IPS-20b (cell line): ENCODE results near the gene LAGE3.

Experiments
- H3K27ac ChIP-seq: one replicate; pipeline ENCODE4 v1.5.1; 2013; ENCODE audit warnings: low read length
- H3K27me3 ChIP-seq: 2 replicates; pipeline ENCODE4 v1.6.1; 2013; ENCODE audit warnings: mild to moderate bottlenecking, low read length, inconsistent platforms; ENCODE audit not compliant: insufficient read depth
- H3K36me3 ChIP-seq: 2 replicates; pipeline ENCODE4 v1.6.1; 2013; ENCODE audit warnings: low read depth, mild to moderate bottlenecking, inconsistent platforms, low read length, moderate library complexity; ENCODE audit not compliant: insufficient read depth
- H3K4me1 ChIP-seq: 2 replicates; pipeline ENCODE4 v1.6.1; 2013; ENCODE audit warnings: mild to moderate bottlenecking, control low read depth, inconsistent platforms, low read length, moderate library complexity; ENCODE audit not compliant: insufficient read depth
- H3K4me3 ChIP-seq: 2 replicates; pipeline ENCODE4 v1.5.1; 2013; ENCODE audit warnings: mild to moderate bottlenecking, low read length, inconsistent platforms
- H3K9ac ChIP-seq: 2 replicates; pipeline ENCODE4 v1.6.1; 2013; ENCODE audit warnings: low read depth, mild to moderate bottlenecking, inconsistent platforms, low read length, moderate library complexity
- H3K9me3 ChIP-seq: 2 replicates; pipeline ENCODE4 v1.6.1; 2013; ENCODE audit warnings: mild to moderate bottlenecking, low read depth, low read length, inconsistent platforms; ENCODE audit not compliant: insufficient read depth

Gene LAGE3

GRCh38 chrX:154484255-154485149 is 5.4 kb upstream of the LAGE3 start:
- no peak overlapping the region for H3K9ac ChIP-seq
- H3K27ac ChIP-seq: no peak overlapping the region
- H3K9me3 ChIP-seq: no peaks in the 10 kb centered on the region
- no peaks in the 10 kb centered on the region for H3K4me1 ChIP-seq
- peaks cover 3% of the 10 kb centered on the region; the same call in 1 of the 2 replicates for H3K27me3 ChIP-seq
- no peaks in the 10 kb centered on the region for H3K36me3 ChIP-seq
- no peak overlapping the region for H3K4me3 ChIP-seq

DNA sequence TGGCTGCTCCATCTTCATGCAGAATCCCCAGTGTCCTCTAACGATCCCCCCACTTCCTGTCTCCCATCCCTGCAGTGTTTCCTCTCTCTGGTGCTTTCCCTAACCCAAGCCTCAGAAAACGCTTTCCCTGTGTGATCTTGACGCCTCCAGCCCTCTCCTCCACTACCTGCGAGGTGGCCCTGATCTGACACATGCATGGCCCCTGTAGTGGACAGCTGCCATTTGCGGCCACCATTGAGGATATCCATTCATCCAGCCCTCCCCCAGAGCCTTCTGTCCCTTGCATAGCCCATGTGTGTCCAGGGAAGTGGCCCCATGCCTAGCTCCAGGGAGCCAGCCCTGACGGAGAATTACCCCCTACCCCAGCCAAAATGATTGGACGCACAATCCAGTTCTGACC is 4.2 kb upstream of the LAGE3 start:
- no peaks in the 10 kb centered on the region for H3K9me3 ChIP-seq

DNA sequence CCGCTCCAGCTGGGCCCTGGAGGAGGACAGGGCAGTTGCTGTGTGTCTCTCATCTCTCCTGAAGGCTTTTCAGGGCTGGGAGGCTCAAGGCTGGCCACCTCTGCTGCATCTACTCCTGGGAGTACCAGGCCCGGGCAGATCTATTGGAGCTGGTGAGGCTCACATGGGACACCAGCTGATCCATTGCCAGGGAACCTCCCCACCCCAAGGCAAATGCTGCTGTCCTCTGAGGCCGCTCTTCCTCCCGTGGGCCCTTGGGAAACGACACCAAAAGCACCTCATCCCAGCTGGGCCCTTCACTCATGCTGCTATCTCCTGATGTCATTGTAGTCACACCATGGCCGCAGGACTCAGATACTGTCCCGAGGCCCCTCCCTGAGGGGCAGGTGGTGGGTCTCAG is 3.7 kb upstream of the LAGE3 start:
- no peak overlapping the region for H3K4me3 ChIP-seq
- no peak overlapping the region for H3K9ac ChIP-seq
- H3K4me1 ChIP-seq: no peaks in the 10 kb centered on the region

More for the DNA sequence above, 4.2 kb upstream of the LAGE3 start:
- H3K4me3 ChIP-seq: no peak overlapping the region
- no peaks in the 10 kb centered on the region for H3K4me1 ChIP-seq
- no peaks in the 10 kb centered on the region; the same call in 1 of the 2 replicates for H3K27me3 ChIP-seq
- H3K36me3 ChIP-seq: no peaks in the 10 kb centered on the region
- no peak overlapping the region for H3K9ac ChIP-seq
- no peak overlapping the region for H3K27ac ChIP-seq

DNA sequence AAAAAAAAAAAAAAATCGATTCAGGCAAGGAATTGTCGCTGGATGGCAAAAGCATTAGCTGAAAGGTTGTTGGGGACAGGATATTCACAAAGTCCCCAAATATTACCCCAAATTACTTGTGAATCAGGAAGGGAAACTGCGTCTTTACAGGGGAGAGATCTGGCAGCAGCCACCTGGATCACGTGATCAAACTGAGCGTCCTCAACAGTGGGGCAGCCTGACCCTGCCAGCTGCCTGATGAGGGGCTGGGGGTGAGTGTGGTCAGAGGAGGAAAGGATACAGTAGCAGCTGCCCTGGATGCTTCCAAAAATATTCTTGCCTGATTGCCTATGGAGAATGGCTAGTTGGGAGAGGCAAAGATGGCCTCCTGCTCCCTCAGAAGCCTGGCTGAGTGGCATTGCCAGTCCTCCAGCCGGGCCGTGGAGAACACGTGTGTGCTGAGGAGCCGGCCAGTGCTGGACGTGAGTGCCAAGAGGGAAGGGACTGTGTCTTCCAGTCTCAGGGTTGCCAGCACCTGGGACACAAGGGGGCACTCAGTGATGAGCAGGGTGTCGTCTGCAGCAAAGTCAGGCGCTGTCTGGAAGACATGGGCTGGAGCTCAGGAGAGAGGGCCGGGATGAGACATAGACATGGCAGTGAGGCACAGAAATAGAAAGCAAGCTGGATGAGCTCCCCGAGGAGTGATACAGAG is 3.0 kb upstream of the LAGE3 start:
- Histone ChIP-seq H3K9ac (no peak overlapping the region), H3K4me3 (no peak overlapping the region), H3K27me3 (no peaks in the 10 kb centered on the region; the same call in 1 of the 2 replicates), H3K4me1 (no peaks in the 10 kb centered on the region), H3K9me3 (no peaks in the 10 kb centered on the region), H3K27ac (no peak overlapping the region), H3K36me3 (no peaks in the 10 kb centered on the region)

More for the DNA sequence above, 3.7 kb upstream of the LAGE3 start:
- H3K27me3 ChIP-seq: no peaks in the 10 kb centered on the region; the same call in 1 of the 2 replicates
- no peaks in the 10 kb centered on the region for H3K36me3 ChIP-seq
- H3K9me3 ChIP-seq: no peaks in the 10 kb centered on the region
- no peak overlapping the region for H3K27ac ChIP-seq

DNA sequence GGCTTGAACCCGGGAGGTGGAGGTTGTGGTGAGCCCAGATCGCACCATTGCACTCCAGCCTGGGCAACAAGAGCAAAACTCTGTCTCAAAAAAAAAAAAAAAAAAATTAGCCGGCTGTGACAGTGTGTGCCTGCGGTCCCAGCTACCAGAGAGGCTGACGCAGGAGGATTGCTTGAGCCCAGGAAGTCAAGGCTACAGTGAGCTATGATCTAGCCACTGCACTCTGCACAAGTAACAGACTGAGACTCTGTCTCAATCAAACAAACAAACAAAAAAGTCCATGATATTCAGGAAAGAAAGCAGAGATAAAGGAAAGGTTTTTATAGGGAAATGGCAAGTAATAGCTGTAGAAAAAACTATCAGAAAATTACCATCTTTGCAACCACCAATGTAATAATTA is 2.1 kb upstream of the LAGE3 start:
- no peak overlapping the region for H3K9ac ChIP-seq
- H3K27ac ChIP-seq: no peak overlapping the region
- H3K9me3 ChIP-seq: no peaks in the 10 kb centered on the region
- H3K27me3 ChIP-seq: no peaks in the 10 kb centered on the region; the same call in 1 of the 2 replicates
- H3K36me3 ChIP-seq: no peaks in the 10 kb centered on the region
- H3K4me1 ChIP-seq: no peaks in the 10 kb centered on the region
- H3K4me3 ChIP-seq: no peak overlapping the region

DNA sequence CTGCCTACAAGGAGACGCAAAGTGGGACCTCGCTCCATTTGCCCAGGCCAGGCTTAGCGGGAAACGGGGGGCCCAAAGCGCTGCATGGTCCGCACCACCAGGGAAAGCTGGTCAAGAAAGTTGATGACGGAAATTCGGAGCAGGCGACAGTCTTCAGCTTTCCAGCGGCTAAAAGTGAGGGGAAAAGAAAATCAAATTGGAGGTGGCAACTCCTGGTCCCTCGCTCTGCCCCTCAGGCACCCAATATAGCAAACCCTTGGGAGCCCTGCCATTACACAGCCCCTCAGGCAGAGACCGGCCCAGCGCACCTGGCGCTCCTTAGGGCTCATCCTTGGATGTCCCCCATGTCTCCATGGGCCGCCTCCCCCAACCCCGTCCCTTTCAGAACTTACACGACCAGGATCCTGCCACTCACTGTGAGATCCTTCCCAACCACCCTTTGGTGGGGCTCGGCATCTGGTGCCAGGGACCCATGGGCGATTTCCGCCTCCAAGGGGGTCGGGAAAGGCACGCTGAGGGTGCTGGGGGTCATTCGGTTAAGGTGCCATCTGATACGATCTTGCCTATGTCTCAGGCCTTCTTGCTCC is 1.1 kb downstream of the LAGE3 start:
- H3K4me3 ChIP-seq: peak overlapping the region; percentile 60
- no peaks in the 10 kb centered on the region for H3K4me1 ChIP-seq
- no peaks in the 10 kb centered on the region for H3K9me3 ChIP-seq
- H3K27ac ChIP-seq: no peak overlapping the region
- H3K36me3 ChIP-seq: no peaks in the 10 kb centered on the region
- H3K9ac ChIP-seq: no peak overlapping the region
- H3K27me3 ChIP-seq: no peaks in the 10 kb centered on the region; the same call in 1 of the 2 replicates

DNA sequence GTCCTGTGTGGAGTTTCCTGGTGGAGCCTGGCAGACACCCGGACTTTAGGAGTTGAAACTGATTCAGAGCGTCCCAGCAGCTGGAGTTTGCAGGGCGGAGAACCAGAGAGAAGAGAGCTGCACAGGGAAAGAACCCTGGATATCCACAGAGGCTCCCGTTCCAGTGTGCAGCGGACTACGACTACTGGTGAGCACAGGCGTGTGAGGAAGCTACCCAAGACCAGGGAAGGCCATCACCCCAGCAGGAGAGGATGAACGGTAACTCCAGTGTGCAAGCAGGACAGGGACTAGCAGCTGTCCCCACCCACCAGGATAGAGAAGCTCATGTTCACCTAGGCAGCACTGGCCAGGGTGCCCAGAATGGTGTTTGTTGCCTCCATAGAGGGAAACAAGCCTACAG is 2.3 kb downstream of the LAGE3 start:
- Histone ChIP-seq H3K36me3 (no peaks in the 10 kb centered on the region), H3K9ac (no peak overlapping the region), H3K4me1 (no peaks in the 10 kb centered on the region), H3K27me3 (no peaks in the 10 kb centered on the region; the same call in 1 of the 2 replicates), H3K27ac (no peak overlapping the region), H3K9me3 (no peaks in the 10 kb centered on the region), H3K4me3 (no peak overlapping the region)

DNA sequence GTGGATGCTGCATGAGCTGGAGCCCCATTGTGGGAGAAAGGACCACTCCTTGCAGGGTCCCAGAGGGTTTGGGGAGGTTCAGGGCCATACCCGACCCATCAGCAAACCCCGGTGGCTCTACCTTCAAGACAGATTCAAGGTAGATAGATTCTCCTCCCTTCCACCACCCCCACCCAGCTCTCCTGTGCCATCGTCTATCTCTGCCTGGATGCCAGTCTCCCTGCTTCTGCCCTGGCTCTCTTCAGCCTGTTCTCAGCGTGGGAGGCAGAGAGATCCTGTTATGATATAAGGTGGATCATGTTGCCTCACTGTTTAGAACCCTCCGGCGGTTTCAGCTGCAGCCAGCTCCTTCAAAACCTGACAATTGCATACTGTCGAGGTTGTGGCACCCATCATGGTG is 5.4 kb downstream of the LAGE3 start:
- Histone ChIP-seq H3K27ac (no peak overlapping the region), H3K4me1 (no peaks in the 10 kb centered on the region), H3K36me3 (no peaks in the 10 kb centered on the region; the same call in none of the 2 replicates), H3K9me3 (no peaks in the 10 kb centered on the region), H3K4me3 (no peak overlapping the region), H3K27me3 (no peaks in the 10 kb centered on the region; the same call in 1 of the 2 replicates), H3K9ac (no peak overlapping the region)

- H3K4me1 ChIP-seq: no peaks in the 10 kb centered on the region
- no peaks in the 10 kb centered on the region; the same call in 1 of the 2 replicates for H3K27me3 ChIP-seq
- no peaks in the 10 kb centered on the region; the same call in none of the 2 replicates for H3K36me3 ChIP-seq
- no peaks in the 10 kb centered on the region for H3K9me3 ChIP-seq
- no peak overlapping the region for H3K9ac ChIP-seq
- H3K27ac ChIP-seq: no peak overlapping the region
- H3K4me3 ChIP-seq: no peak overlapping the region
Observed at GRCh38 chrX:154472685-154473632, 6.1 kb downstream of the LAGE3 start.

- no peak overlapping the region for H3K27ac ChIP-seq
Observed at GRCh38 chrX:154471839-154472684, 7.0 kb downstream of the LAGE3 start.

More at GRCh38 chrX:154471839-154472684, 7.0 kb downstream of the LAGE3 start:
- no peaks in the 10 kb centered on the region for H3K27me3 ChIP-seq
- no peak overlapping the region for H3K4me3 ChIP-seq
- no peaks in the 10 kb centered on the region for H3K9me3 ChIP-seq
- no peaks in the 10 kb centered on the region for H3K4me1 ChIP-seq
- no peak overlapping the region for H3K9ac ChIP-seq
- H3K36me3 ChIP-seq: no peaks in the 10 kb centered on the region; the same call in none of the 2 replicates
